IMR-90 (cell line): ENCODE data around the gene ATP1A3. TPM values are rescaled to one million over a fixed set of nuclear protein-coding genes. Genes with fewer than 3 reads are reported as not detected.

Source experiments
- ATAC-seq: fragments of 200-7000 bp; cut with Tn5 transposase; 2 replicates; pipeline ENCODE4 v1.9.1; 2020; ENCODE audit warnings: low read depth, mild to moderate bottlenecking, moderate library complexity
- BruUV-seq: library from RNA; stranded (reverse); fragments of 400-500 nt; replicated peaks from 2 replicates; lab custom pipeline; 2021; lab: Mats Ljungman, UMichigan
- CTCF ChIA-PET: fragments of 300-600 bp; formaldehyde crosslinking; extraction: SDS; loops from one replicate; lab custom pipeline; 2021; ENCODE audit warnings: antibody characterized with exemption; lab: Yijun Ruan, JAX
- POLR2A ChIA-PET: fragments of 300-600 bp; sonication (Branson Sonifier 250); formaldehyde crosslinking; loops from one replicate; lab custom pipeline; 2022; ENCODE audit warnings: antibody characterized with exemption; ENCODE audit not compliant: unreplicated experiment; lab: Charles Lee
- DNase-seq: peaks from one replicate; pipeline ENCODE4 v3.0.0; 2013
- H2AFZ ChIP-seq: replicated peaks from 2 replicates; pipeline ENCODE3; 2013; ENCODE audit warnings: low read length, mild to moderate bottlenecking; ENCODE audit not compliant: poor library complexity
- H2AK5ac ChIP-seq: 2 replicates; pipeline ENCODE4 v1.6.1; 2013; ENCODE audit warnings: low read depth, low read length, inconsistent platforms
- H2AK9ac ChIP-seq: replicated peaks from 2 replicates; pipeline ENCODE3; 2013; ENCODE audit warnings: mild to moderate bottlenecking, low read depth, low read length, moderate library complexity; ENCODE audit not compliant: poor library complexity
- H2BK120ac ChIP-seq: 2 replicates; pipeline ENCODE4 v1.6.1; 2013; ENCODE audit warnings: low read depth, low read length, inconsistent platforms
- H2BK15ac ChIP-seq: 3 replicates; pipeline ENCODE4 v1.6.1; 2013; ENCODE audit warnings: low read depth, low read length, inconsistent platforms
- H2BK20ac ChIP-seq: 2 replicates; pipeline ENCODE4 v1.6.1; 2013; ENCODE audit warnings: low read depth, mild to moderate bottlenecking, inconsistent platforms, low read length, moderate library complexity
- H2BK5ac ChIP-seq: 2 replicates; pipeline ENCODE4 v1.6.1; 2013; ENCODE audit warnings: mild to moderate bottlenecking, low read depth, low read length, inconsistent platforms; ENCODE audit not compliant: poor library complexity, severe bottlenecking
- H3K14ac ChIP-seq: replicated peaks from 2 replicates; pipeline ENCODE4 v1.6.1; 2013; ENCODE audit warnings: low read depth, low read length, inconsistent platforms
- H3K18ac ChIP-seq: 2 replicates; pipeline ENCODE4 v1.6.1; 2013; ENCODE audit warnings: low read depth, low read length, control low read depth
- H3K23ac ChIP-seq: 2 replicates; pipeline ENCODE4 v1.6.1; 2013; ENCODE audit warnings: low read depth, low read length, inconsistent platforms
- H3K27ac ChIP-seq: 2 replicates; pipeline ENCODE4 v1.5.1; 2013; ENCODE audit warnings: mild to moderate bottlenecking, control low read depth, low read length; ENCODE audit not compliant: insufficient read depth
- H3K27me3 ChIP-seq: 2 replicates; pipeline ENCODE4 v1.6.1; 2013; ENCODE audit warnings: low read length; ENCODE audit not compliant: control insufficient read depth, insufficient read depth
- H3K36me3 ChIP-seq: 2 replicates; pipeline ENCODE4 v1.6.1; 2013; ENCODE audit warnings: low read length, mixed read lengths; ENCODE audit not compliant: control insufficient read depth, insufficient read depth
- H3K4ac ChIP-seq: 2 replicates; pipeline ENCODE4 v1.6.1; 2013; ENCODE audit warnings: low read depth, low read length, inconsistent platforms
- H3K4me1 ChIP-seq: 2 replicates; pipeline ENCODE4 v1.6.1; 2013; ENCODE audit warnings: low read length, mixed read lengths; ENCODE audit not compliant: control insufficient read depth, insufficient read depth
- H3K4me2 ChIP-seq: 2 replicates; pipeline ENCODE4 v1.6.1; 2013; ENCODE audit warnings: low read depth, mild to moderate bottlenecking, control low read depth, low read length, moderate library complexity
- H3K4me3 ChIP-seq: 2 replicates; pipeline ENCODE4 v1.5.1; 2013; ENCODE audit warnings: low read depth, mild to moderate bottlenecking, control low read depth, low read length, moderate library complexity; ENCODE audit not compliant: insufficient read depth
- H3K56ac ChIP-seq: 2 replicates; pipeline ENCODE4 v1.6.1; 2013; ENCODE audit warnings: low read length, inconsistent platforms; ENCODE audit not compliant: insufficient read depth; ENCODE audit errors: extremely low read depth
- H3K79me1 ChIP-seq, 2 experiments: 2 replicates each; pipeline ENCODE4 v1.6.1; 2013; ENCODE audit warnings: low read length in 2 of 2, inconsistent platforms in 1 of 2, low read depth in 1 of 2
- H3K9ac ChIP-seq: 2 replicates; pipeline ENCODE4 v1.6.1; 2013; ENCODE audit warnings: low read depth, low read length, control low read depth
- H3K9me1 ChIP-seq: 2 replicates; pipeline ENCODE4 v1.6.1; 2013; ENCODE audit warnings: low read length, inconsistent platforms; ENCODE audit not compliant: insufficient read depth
- H3K9me3 ChIP-seq: 2 replicates; pipeline ENCODE4 v1.6.1; 2013; ENCODE audit warnings: low read length; ENCODE audit not compliant: control insufficient read depth, insufficient read depth
- H4K20me1 ChIP-seq: 2 replicates; pipeline ENCODE4 v1.6.1; 2013; ENCODE audit warnings: low read length, inconsistent platforms; ENCODE audit not compliant: insufficient read depth
- H4K5ac ChIP-seq: 2 replicates; pipeline ENCODE4 v1.6.1; 2013; ENCODE audit warnings: mild to moderate bottlenecking, low read depth, low read length, control low read depth
- H4K8ac ChIP-seq, 2 experiments: 2 replicates each; pipeline ENCODE4 v1.6.1; 2013; ENCODE audit warnings: low read depth in 2 of 2, low read length in 2 of 2, control low read depth in 1 of 2, inconsistent platforms in 1 of 2
- H4K91ac ChIP-seq: 2 replicates; pipeline ENCODE4 v1.6.1; 2013; ENCODE audit warnings: low read depth, low read length, inconsistent platforms; ENCODE audit not compliant: insufficient read depth
- BHLHE40 ChIP-seq: fragments of 150-350 bp; IDR thresholded peaks from 2 replicates; pipeline ENCODE4 v1.6.1; 2016; ENCODE audit warnings: mild to moderate bottlenecking, low read depth, low read length
- FOS ChIP-seq: fragments of 150-350 bp; IDR thresholded peaks from 2 replicates; pipeline ENCODE4 v1.6.1; 2016; ENCODE audit warnings: low read depth, low read length
- MAFK ChIP-seq: IDR thresholded peaks from 2 replicates; pipeline ENCODE4 v1.6.1; 2012; ENCODE audit warnings: low read depth, low read length, improper control_type of control experiment
- MAZ ChIP-seq: IDR thresholded peaks from 2 replicates; pipeline ENCODE4 v1.6.1; 2012; ENCODE audit warnings: low read depth, mild to moderate bottlenecking, low read length, improper control_type of control experiment, moderate library complexity, borderline replicate concordance
- MXI1 ChIP-seq: IDR thresholded peaks from 2 replicates; pipeline ENCODE4 v1.6.1; 2012; ENCODE audit warnings: low read depth, mild to moderate bottlenecking, low read length, moderate library complexity, borderline replicate concordance
- NFE2L2 ChIP-seq: fragments of 150-350 bp; IDR thresholded peaks from 2 replicates; pipeline ENCODE4 v1.6.1; 2016; ENCODE audit warnings: low read depth, mild to moderate bottlenecking, low read length
- RCOR1 ChIP-seq: IDR thresholded peaks from 2 replicates; pipeline ENCODE4 v1.6.1; 2012; ENCODE audit warnings: mild to moderate bottlenecking, low read length, improper control_type of control experiment; ENCODE audit not compliant: insufficient replicate concordance
- RFX5 ChIP-seq: IDR thresholded peaks from 2 replicates; pipeline ENCODE4 v1.8.0; 2012; ENCODE audit warnings: low read depth, mild to moderate bottlenecking, low read length, moderate library complexity
- SMC3 ChIP-seq: fragments of 150-350 bp; IDR thresholded peaks from 2 replicates; pipeline ENCODE4 v1.6.1; 2016; ENCODE audit warnings: low read depth, mild to moderate bottlenecking, antibody characterized with exemption, low read length, moderate library complexity
- WGBS, 2 experiments: methylation state at CpG; one replicate each; pipeline versions ENCODE4 v1.1.5 to v1.1.7; 2013; ENCODE audit warnings: missing lambda C conversion rate in 2 of 2; ENCODE audit not compliant: insufficient read length in 1 of 2; ENCODE audit errors: extremely low coverage in 2 of 2; 5-methylcytosine and 5-hydroxymethylcytosine counted together
- dilution Hi-C: fragments of 300-500 bp; cut with HindIII; formaldehyde crosslinking; loops from one replicate; pipeline ENCODE4 v1.14.3; 2018; ENCODE audit warnings: low sequenced_read_pairs; ENCODE audit not compliant: unreplicated experiment
- in situ Hi-C: fragments of 300-500 bp; cut with MboI; formaldehyde crosslinking; loops from 3 replicates; pipeline ENCODE4 v1.14.3; 2019; ENCODE audit warnings: low sequenced_read_pairs, inconsistent platforms, mixed read lengths
- intact Hi-C: fragments of 100-400 bp; cut with micrococcal nuclease; formaldehyde crosslinking; loops from 2 replicates; pipeline ENCODE4 v1.10.0; 2022
- polyA plus RNA-seq, 3 experiments: library from polyadenylated mRNA; depleted of rRNA; stranded (reverse); fragments of >200 nt; gene quantifications; 2 replicates each; pipeline ENCODE4 v1.2.3, GENCODE V29; 2012; ENCODE audit warnings: low replicate concordance in 1 of 3
- total RNA-seq: library from RNA; depleted of rRNA; stranded (reverse); fragments of >200 nt; gene quantifications from 2 replicates; pipeline ENCODE4 v1.2.3, GENCODE V29; 2012
- TF ChIP-seq, protein P1 (sequence below): fragments of 150-350 bp; IDR thresholded peaks from 2 replicates; pipeline ENCODE4 v1.6.1; 2016; ENCODE audit warnings: low read depth, mild to moderate bottlenecking, low read length, moderate library complexity, borderline replicate concordance
- TF ChIP-seq, protein P2 (sequence below): conservative IDR thresholded peaks from 2 replicates; pipeline ENCODE4 v1.5.1; 2012; ENCODE audit warnings: mild to moderate bottlenecking, low read depth, low read length, improper control_type of control experiment

Gene ATP1A3
- total and polyA plus RNA-seq, 2 of the 4 experiments (the other 2 are of a cell fraction), result under 0.01 to 0.12 TPM

DNA sequence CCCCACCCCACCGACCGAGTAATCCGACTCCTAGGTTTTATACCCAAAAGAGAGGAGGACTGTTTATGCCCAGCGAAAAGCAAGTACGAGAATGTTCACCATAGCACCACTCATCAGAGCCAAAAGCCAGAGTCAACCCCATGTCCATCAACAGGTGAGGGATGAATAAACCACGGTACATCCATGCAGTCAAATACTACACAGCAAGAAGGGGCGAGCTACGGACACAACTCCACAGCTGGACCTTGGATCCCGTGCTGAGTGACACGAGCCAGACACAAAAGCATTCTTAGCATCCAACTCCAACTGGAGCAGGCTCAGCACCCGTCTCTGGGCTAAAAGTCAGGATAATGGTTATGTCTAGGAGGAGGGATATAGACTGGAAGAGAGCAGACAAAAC, 22.7 kb downstream of the ATP1A3 start:
- TF ChIP-seq, protein P1, sequence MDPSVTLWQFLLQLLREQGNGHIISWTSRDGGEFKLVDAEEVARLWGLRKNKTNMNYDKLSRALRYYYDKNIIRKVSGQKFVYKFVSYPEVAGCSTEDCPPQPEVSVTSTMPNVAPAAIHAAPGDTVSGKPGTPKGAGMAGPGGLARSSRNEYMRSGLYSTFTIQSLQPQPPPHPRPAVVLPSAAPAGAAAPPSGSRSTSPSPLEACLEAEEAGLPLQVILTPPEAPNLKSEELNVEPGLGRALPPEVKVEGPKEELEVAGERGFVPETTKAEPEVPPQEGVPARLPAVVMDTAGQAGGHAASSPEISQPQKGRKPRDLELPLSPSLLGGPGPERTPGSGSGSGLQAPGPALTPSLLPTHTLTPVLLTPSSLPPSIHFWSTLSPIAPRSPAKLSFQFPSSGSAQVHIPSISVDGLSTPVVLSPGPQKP, result no peak
- TF ChIP-seq NFE2L2 (no peak), BHLHE40 (no peak), RCOR1 (no peak), RFX5 (no peak), MAFK (no peak), MXI1 (no peak), SMC3 (no peak), FOS (no peak), MAZ (no peak)
- TF ChIP-seq, protein P2, sequence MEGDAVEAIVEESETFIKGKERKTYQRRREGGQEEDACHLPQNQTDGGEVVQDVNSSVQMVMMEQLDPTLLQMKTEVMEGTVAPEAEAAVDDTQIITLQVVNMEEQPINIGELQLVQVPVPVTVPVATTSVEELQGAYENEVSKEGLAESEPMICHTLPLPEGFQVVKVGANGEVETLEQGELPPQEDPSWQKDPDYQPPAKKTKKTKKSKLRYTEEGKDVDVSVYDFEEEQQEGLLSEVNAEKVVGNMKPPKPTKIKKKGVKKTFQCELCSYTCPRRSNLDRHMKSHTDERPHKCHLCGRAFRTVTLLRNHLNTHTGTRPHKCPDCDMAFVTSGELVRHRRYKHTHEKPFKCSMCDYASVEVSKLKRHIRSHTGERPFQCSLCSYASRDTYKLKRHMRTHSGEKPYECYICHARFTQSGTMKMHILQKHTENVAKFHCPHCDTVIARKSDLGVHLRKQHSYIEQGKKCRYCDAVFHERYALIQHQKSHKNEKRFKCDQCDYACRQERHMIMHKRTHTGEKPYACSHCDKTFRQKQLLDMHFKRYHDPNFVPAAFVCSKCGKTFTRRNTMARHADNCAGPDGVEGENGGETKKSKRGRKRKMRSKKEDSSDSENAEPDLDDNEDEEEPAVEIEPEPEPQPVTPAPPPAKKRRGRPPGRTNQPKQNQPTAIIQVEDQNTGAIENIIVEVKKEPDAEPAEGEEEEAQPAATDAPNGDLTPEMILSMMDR, result no peak
- no peak overlapping the region for H4K5ac ChIP-seq
- H2AFZ ChIP-seq, result no peak overlapping the region
- no peak overlapping the region for H3K9ac ChIP-seq
- H2BK15ac ChIP-seq, result no peak overlapping the region
- no peaks in the 10 kb centered on the region for H3K4me1 ChIP-seq
- H3K18ac ChIP-seq, result no peak overlapping the region
- H2AK5ac ChIP-seq, result no peak overlapping the region
- no peak overlapping the region for H3K4me3 ChIP-seq
- no TSS peak for BruUV-seq
- no peak overlapping the region for H2BK20ac ChIP-seq
- no peak overlapping the region for H4K91ac ChIP-seq
- ATAC-seq (no peak), DNase-seq (no peak)
- no peak overlapping the region for H2BK5ac ChIP-seq
- H3K4ac ChIP-seq, result no peak overlapping the region
- H3K9me1 ChIP-seq, result no peaks in the 10 kb centered on the region
- no peaks in the 10 kb centered on the region for H3K79me1 ChIP-seq
- no peak overlapping the region for H3K56ac ChIP-seq
- peaks cover 31% of the 10 kb centered on the region for H3K27me3 ChIP-seq
- ChIA-PET POLR2A (no interaction called here), CTCF (no interaction called here)
- no peaks in the 10 kb centered on the region for H3K9me3 ChIP-seq
- H2AK9ac ChIP-seq, result no peak overlapping the region
- dilution Hi-C loops (no loop called here), in situ Hi-C loops (no loop called here), intact Hi-C loops (no loop called here)
- H3K23ac ChIP-seq, result no peak overlapping the region
- H3K36me3 ChIP-seq, result no peaks in the 10 kb centered on the region
- H2BK120ac ChIP-seq, result no peak overlapping the region
- H4K8ac ChIP-seq, result no peak overlapping the region
- no peaks in the 10 kb centered on the region for H4K20me1 ChIP-seq
- H3K14ac ChIP-seq, result no peak overlapping the region
- H3K27ac ChIP-seq, result no peak overlapping the region
- no peak overlapping the region for H3K4me2 ChIP-seq
- no CpG with 5 or more reads among the region's 11 CpGs for whole genome bisulfite sequencing, 2 experiments
